ENCODE measurements around the gene KLHL22.

GRCh38 chr22:20425566-20426258, 69.9 kb downstream of the KLHL22 start:
- no peak for TF ChIP-seq POU2F2 (IDR thresholded peaks at IDR 0.05; ENCODE audit: low read depth, low read length)
- no peak for TF ChIP-seq POLR2AphosphoS5 (IDR thresholded peaks at IDR 0.05; ENCODE audit: low read depth, low read length)
- TF ChIP-seq POLR2A (IDR thresholded peaks at IDR 0.05; ENCODE audit: low read depth, low read length) = no peak
